ENCODE data around the gene AK2. TPM values are rescaled to one million over a fixed set of nuclear protein-coding genes. Genes with fewer than 3 reads are reported as not detected.
A peak's percentile ranks its signal among the peaks of the same experiment; 100 is the strongest.
"Not testable (repeated sequence)": the region's sequence is repeated elsewhere in the genome, so short reads cannot be mapped to it uniquely, and the experiment has no call there.

The AK2 gene
- total and polyA plus RNA-seq, 2 donors (not counting 1 experiment from before 2014, with no cell fraction given): 66.8 to 109 TPM

DNA sequence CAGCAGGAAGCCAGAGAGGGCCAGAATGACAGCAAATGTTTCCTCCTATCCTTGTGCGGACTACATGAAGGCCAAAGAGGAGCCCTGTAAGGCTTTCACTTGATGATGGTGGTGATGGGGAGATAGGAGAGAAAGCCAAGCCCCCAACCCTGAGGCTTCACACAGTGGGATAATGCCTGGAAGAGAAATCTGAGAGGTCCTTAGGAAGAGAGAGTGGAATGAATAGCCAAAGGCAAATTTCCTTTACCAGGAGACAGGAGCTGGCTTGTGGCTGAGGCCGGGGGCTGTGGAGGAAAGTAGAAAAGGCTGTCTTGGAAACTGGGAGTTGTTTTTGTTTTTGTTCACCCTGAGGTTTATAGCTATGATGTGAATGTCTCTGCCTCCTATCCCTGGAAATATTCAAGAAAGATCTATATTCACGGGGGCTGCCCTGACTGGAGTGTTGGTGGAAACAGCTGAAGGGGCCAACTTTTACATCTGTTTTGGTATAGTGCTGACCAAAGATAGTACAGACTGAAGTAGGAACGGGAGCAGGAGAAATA lies 59.1 kb downstream of the AK2 start:
- intact Hi-C loops (cut with micrococcal nuclease): no loop called here
- no peak overlapping the region for H3K4me3 ChIP-seq (ENCODE audit: control extremely low read depth in 1 of 5, extremely low read depth in 1 of 5, insufficient read depth in 1 of 5, low read depth in 2 of 5, low read length in 4 of 5)
- no peak overlapping the region for H2AFZ ChIP-seq (ENCODE audit: insufficient read depth, low read depth, low read length, poor library complexity, severe bottlenecking)
- ChIA-PET POLR2A (no interaction called here), CTCF (interaction anchor here (1.0 kb wide), 1 partner anchor 29 kb away, joined by 3 read pairs; no protein-coding TSS in a partner anchor)
- no peak overlapping the region for H3K27ac ChIP-seq (ENCODE audit: low read length in 2 of 2)
- H3K27ac Mint-ChIP-seq: peak overlapping the region; percentile 28
- peaks cover 32 to 37% of the 10 kb centered on the region in 2 donors for H3K4me1 ChIP-seq (ENCODE audit: control insufficient read depth in 2 of 2, insufficient read depth in 2 of 2, low read length in 2 of 2)
- no peak overlapping the region for H3K4me3 Mint-ChIP-seq
- H3K9ac ChIP-seq (ENCODE audit: low read length): no peak overlapping the region
- no peak overlapping the region for H3K4me2 ChIP-seq (replicated peaks; ENCODE audit: low read depth, low read length, poor library complexity, severe bottlenecking)
- ATAC-seq (ENCODE audit: low read depth): no peak
- no peaks in the 10 kb centered on the region for H4K20me1 ChIP-seq (ENCODE audit: control insufficient read depth, insufficient read depth, low read length, poor library complexity, severe bottlenecking)
- no peaks in the 10 kb centered on the region for H3K79me2 ChIP-seq (ENCODE audit: control insufficient read depth, insufficient read depth, low read length)
- no peak for DNase-seq
- WGBS (ENCODE audit: insufficient coverage): 100% methylated on average over 4 of the region's 4 CpGs
- peaks cover 1% of the 10 kb centered on the region for H3K27me3 Mint-ChIP-seq
- peaks cover 35% of the 10 kb centered on the region for H3K4me1 Mint-ChIP-seq
- no peak for TF ChIP-seq EZH2 (IDR thresholded peaks at IDR 0.05; ENCODE audit: borderline replicate concordance, insufficient read depth, low read depth, low read length, poor library complexity, severe bottlenecking)
- TF ChIP-seq, protein P1, sequence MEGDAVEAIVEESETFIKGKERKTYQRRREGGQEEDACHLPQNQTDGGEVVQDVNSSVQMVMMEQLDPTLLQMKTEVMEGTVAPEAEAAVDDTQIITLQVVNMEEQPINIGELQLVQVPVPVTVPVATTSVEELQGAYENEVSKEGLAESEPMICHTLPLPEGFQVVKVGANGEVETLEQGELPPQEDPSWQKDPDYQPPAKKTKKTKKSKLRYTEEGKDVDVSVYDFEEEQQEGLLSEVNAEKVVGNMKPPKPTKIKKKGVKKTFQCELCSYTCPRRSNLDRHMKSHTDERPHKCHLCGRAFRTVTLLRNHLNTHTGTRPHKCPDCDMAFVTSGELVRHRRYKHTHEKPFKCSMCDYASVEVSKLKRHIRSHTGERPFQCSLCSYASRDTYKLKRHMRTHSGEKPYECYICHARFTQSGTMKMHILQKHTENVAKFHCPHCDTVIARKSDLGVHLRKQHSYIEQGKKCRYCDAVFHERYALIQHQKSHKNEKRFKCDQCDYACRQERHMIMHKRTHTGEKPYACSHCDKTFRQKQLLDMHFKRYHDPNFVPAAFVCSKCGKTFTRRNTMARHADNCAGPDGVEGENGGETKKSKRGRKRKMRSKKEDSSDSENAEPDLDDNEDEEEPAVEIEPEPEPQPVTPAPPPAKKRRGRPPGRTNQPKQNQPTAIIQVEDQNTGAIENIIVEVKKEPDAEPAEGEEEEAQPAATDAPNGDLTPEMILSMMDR (IDR thresholded peaks at IDR 0.05): no peak
- peaks cover 0 to 6% (median 3%) of the 10 kb centered on the region in 4 experiments for H3K27me3 ChIP-seq (replicated peaks in 1 of 4; ENCODE audit: control extremely low read depth in 1 of 4, control insufficient read depth in 3 of 4, insufficient read depth in 4 of 4, low read length in 3 of 4)
- H3K9me3 ChIP-seq (ENCODE audit: control extremely low read depth in 1 of 3, control insufficient read depth in 2 of 3, insufficient read depth in 1 of 3, low read length in 2 of 3): peaks cover 0 to 6% (median 0%) of the 10 kb centered on the region in 3 donors
- H3K36me3 ChIP-seq (replicated peaks in 1 of 2; ENCODE audit: control extremely low read depth in 1 of 2, control insufficient read depth in 1 of 2, extremely low read depth in 1 of 2, insufficient read depth in 2 of 2, low read length in 1 of 2): no peaks in the 10 kb centered on the region
- H3K9me3 Mint-ChIP-seq (ENCODE audit: insufficient read depth): no peaks in the 10 kb centered on the region

DNA sequence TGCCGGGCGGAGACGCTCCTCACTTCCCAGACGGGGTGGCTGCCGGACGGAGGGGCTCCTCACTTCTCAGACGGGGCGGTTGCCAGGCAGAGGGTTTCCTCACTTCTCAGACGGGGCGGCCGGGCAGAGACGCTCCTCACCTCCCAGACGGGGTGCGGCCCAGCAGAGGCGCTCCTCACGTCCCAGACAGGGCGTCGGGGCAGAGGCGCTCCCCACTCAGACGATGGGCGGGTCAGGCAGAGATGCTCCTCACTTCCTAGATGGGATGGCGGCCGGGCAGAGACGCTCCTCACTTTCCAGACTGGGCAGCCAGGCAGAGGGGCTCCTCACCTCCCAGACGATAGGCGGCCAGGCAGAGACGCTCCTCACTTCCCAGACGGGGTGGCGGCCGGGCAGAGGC lies 61.6 kb downstream of the AK2 start:
- H3K79me2 ChIP-seq (ENCODE audit: control insufficient read depth, insufficient read depth, low read length); H2AFZ ChIP-seq (ENCODE audit: insufficient read depth, low read depth, low read length, poor library complexity, severe bottlenecking); H3K4me3 ChIP-seq (ENCODE audit: control extremely low read depth in 1 of 5, extremely low read depth in 1 of 5, insufficient read depth in 1 of 5, low read depth in 2 of 5, low read length in 4 of 5); intact Hi-C loops (cut with micrococcal nuclease); DNase-seq; POLR2A ChIA-PET; H3K9me3 Mint-ChIP-seq (ENCODE audit: insufficient read depth); H3K4me3 Mint-ChIP-seq; H3K4me2 ChIP-seq (replicated peaks; ENCODE audit: low read depth, low read length, poor library complexity, severe bottlenecking); H3K36me3 ChIP-seq (replicated peaks in 1 of 2; ENCODE audit: control extremely low read depth in 1 of 2, control insufficient read depth in 1 of 2, extremely low read depth in 1 of 2, insufficient read depth in 2 of 2, low read length in 1 of 2); CTCF ChIA-PET; H3K9me3 ChIP-seq (ENCODE audit: control extremely low read depth in 1 of 3, control insufficient read depth in 2 of 3, insufficient read depth in 1 of 3, low read length in 2 of 3); H3K27ac Mint-ChIP-seq; H4K20me1 ChIP-seq (ENCODE audit: control insufficient read depth, insufficient read depth, low read length, poor library complexity, severe bottlenecking); ATAC-seq (ENCODE audit: low read depth); H3K27ac ChIP-seq (ENCODE audit: low read length in 2 of 2); H3K9ac ChIP-seq (ENCODE audit: low read length): not testable (repeated sequence)
- H3K27me3 Mint-ChIP-seq: peaks cover 20% of the 10 kb centered on the region
- Histone ChIP-seq H3K4me1 (ENCODE audit: control insufficient read depth in 2 of 2, insufficient read depth in 2 of 2, low read length in 2 of 2) (peaks cover 14 to 15% of the 10 kb centered on the region in 2 donors), H3K27me3 (replicated peaks in 1 of 4; ENCODE audit: control extremely low read depth in 1 of 4, control insufficient read depth in 3 of 4, insufficient read depth in 4 of 4, low read length in 3 of 4) (peaks cover 0 to 23% (median 18%) of the 10 kb centered on the region in 4 experiments)
- H3K4me1 Mint-ChIP-seq: peaks cover 18% of the 10 kb centered on the region
- 84% methylated on average over 18 of the region's 30 CpGs for WGBS (ENCODE audit: insufficient coverage)

DNA sequence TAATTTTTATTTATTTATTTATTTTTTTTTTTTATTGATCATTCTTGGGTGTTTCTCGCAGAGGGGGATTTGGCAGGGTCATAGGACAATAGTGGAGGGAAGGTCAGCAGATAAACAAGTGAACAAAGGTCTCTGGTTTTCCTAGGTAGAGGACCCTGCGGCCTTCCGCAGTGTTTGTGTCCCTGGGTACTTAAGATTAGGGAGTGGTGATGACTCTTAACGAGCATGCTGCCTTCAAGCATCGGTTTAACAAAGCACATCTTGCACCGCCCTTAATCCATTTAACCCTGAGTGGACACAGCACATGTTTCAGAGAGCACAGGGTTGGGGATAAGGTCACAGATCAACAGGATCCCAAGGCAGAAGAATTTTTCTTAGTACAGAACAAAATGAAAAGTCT lies 63.2 kb downstream of the AK2 start:
- H3K4me2 ChIP-seq (replicated peaks; ENCODE audit: low read depth, low read length, poor library complexity, severe bottlenecking): peak overlapping the region; percentile 90
- WGBS (ENCODE audit: insufficient coverage): no CpG with 5 or more reads among the region's 6 CpGs
- CTCF ChIA-PET; H3K79me2 ChIP-seq (ENCODE audit: control insufficient read depth, insufficient read depth, low read length); H4K20me1 ChIP-seq (ENCODE audit: control insufficient read depth, insufficient read depth, low read length, poor library complexity, severe bottlenecking); H3K27ac Mint-ChIP-seq; H3K4me3 Mint-ChIP-seq; H3K36me3 ChIP-seq (replicated peaks in 1 of 2; ENCODE audit: control extremely low read depth in 1 of 2, control insufficient read depth in 1 of 2, extremely low read depth in 1 of 2, insufficient read depth in 2 of 2, low read length in 1 of 2); H2AFZ ChIP-seq (ENCODE audit: insufficient read depth, low read depth, low read length, poor library complexity, severe bottlenecking); ATAC-seq (ENCODE audit: low read depth); H3K9me3 Mint-ChIP-seq (ENCODE audit: insufficient read depth); H3K9ac ChIP-seq (ENCODE audit: low read length); H3K4me3 ChIP-seq (ENCODE audit: control extremely low read depth in 1 of 5, extremely low read depth in 1 of 5, insufficient read depth in 1 of 5, low read depth in 2 of 5, low read length in 4 of 5); H3K4me1 ChIP-seq (ENCODE audit: control insufficient read depth in 2 of 2, insufficient read depth in 2 of 2, low read length in 2 of 2); H3K9me3 ChIP-seq (ENCODE audit: control extremely low read depth in 1 of 3, control insufficient read depth in 2 of 3, insufficient read depth in 1 of 3, low read length in 2 of 3); POLR2A ChIA-PET; DNase-seq; H3K27ac ChIP-seq (ENCODE audit: low read length in 2 of 2); intact Hi-C loops (cut with micrococcal nuclease): not testable (repeated sequence)
- H3K27me3 ChIP-seq (replicated peaks in 1 of 4; ENCODE audit: control extremely low read depth in 1 of 4, control insufficient read depth in 3 of 4, insufficient read depth in 4 of 4, low read length in 3 of 4): peaks cover 0 to 23% (median 18%) of the 10 kb centered on the region in 4 experiments
- Mint-ChIP-seq H3K4me1 (peaks cover 10% of the 10 kb centered on the region), H3K27me3 (peaks cover 20% of the 10 kb centered on the region)
